Activated CD4-positive, alpha-beta T cell treated with anti-CD3 and anti-CD28 coated beads for 24 hours (primary cell): ENCODE results near the gene CNTN5.

Source experiments
- DNase-seq, 2 donors: peaks; one replicate each; pipeline ENCODE4 v3.0.0-alpha.2; 2020; ENCODE audit warnings: low read depth in 2 of 2

CNTN5 gene

GRCh38 chr11:99513368-99513767, 492.6 kb downstream of the CNTN5 start:
- no peak for DNase-seq

- no peak for DNase-seq
These were observed 498.3 kb downstream of the CNTN5 start for GRCh38 chr11:99519095-99519494.

- no peak for DNase-seq
These were observed 501.9 kb downstream of the CNTN5 start for GRCh38 chr11:99522467-99523173.

- no peak for DNase-seq
These were observed 510.7 kb downstream of the CNTN5 start for GRCh38 chr11:99531468-99531867.

DNA sequence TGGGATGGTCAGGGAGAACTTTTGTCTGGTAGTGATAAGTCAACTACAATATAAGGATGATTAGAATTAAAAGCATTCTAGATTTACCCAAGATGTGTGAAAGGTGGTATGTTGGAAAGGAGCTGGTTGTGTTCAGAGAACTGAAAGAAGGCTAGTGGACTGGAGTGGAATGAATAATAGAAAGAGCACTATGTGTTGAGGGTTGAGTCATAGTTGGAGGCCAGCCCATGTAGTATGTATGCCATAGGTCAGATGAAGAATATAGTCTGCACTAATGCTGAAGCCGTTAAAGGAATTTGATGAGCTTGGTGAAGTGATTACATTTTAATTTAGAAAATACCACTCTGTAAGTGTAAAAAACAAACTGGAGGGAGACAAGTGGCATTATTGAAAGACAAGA, 514.1 kb downstream of the CNTN5 start:
- no peak for DNase-seq

DNA sequence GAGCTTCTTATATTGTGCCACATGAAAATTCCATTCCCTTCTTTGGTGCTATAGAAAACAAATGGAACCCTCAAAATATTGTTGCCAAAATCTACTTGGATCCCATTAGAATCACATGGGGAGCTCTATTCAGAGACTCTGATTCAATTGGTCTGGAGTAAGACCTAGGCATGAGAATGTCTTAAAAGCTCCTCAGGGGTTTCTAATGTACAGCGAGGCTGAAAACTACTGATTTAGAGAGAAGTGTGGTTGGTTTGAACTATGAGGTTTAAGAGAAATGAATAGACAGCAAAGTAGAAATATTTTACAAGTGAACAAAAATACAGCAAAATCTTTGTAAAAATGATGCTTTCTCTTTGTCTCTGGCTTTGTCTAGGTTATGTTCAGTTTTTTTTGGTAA, 514.7 kb downstream of the CNTN5 start:
- DNase-seq: no peak

DNA sequence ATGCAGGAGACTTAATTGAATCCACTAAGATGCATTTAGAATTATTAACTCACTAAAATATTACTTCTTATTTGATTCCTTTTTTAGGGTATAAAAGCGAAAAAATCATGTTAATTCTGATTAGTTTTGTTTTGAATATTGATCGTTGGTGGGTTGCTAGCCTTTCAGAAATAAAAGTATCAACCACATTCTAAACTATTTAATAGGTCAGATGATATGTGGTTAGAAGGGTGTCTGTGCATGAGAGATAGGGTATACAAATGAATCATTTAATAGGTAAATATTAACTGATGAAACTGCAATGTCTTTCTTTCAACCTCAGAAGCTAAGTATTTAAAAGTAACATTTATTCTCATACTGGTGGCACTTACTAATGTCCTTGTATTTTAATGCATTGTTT, 515.1 kb downstream of the CNTN5 start:
- no peak for DNase-seq

- no peak for DNase-seq
These were observed 516.9 kb downstream of the CNTN5 start for GRCh38 chr11:99537681-99538080.

DNA sequence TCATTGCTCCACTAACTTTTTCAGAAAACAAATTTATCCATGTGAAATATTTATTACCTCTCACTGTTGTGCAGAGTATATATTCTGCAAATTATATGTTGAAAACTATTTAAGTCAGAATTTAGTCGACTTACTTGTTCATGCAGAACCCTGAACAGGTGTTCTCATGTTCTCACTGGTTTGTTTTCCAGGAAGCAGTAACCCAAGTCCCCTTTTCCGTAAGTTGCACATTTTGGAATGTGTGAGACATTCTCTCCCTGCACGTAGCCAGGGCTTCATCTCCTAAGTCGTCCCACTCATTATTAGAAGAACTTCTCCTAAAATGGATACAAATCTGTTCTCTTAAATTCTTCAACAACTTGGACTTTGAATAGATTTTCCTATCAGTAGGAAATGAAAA, 524.9 kb downstream of the CNTN5 start:
- DNase-seq: no peak

GRCh38 chr11:99548264-99548663, 527.5 kb downstream of the CNTN5 start:
- no peak for DNase-seq

GRCh38 chr11:99554232-99554903, 533.6 kb downstream of the CNTN5 start:
- no peak for DNase-seq

GRCh38 chr11:99555486-99555885, 534.7 kb downstream of the CNTN5 start:
- no peak for DNase-seq

- DNase-seq: no peak
These were observed 544.6 kb downstream of the CNTN5 start for GRCh38 chr11:99565333-99565732.

DNA sequence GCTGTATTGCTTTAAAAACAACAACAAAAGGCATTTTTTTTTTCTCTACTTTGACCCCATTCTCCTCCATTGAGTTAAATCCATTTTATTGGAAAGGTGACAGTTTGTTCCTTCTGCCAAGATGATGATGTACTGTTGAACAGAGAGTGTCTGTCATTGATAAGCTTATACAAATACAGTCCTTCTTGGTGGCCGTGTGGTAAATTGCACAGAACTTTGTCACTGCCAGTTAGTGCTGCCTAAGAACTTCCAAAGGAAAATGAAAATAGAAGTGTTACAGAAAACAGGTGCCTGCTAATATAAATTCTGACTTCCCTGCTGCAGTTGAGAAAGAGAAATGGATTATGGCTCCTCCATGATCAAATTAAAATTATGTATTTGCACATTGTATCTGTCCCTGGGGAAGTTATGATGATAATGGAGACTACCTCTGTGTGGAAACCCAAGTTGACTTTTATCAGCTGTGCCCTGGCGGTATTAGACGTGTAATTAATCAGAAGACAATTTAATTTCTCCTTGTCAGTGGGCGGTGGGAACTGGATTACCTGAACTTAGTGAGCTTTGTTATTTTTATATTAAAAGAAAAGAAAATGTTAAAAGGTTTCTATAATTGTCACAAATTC, 546.7 kb downstream of the CNTN5 start:
- DNase-seq: no peak

- no peak for DNase-seq
These were observed 548.1 kb downstream of the CNTN5 start for GRCh38 chr11:99568808-99569207.

GRCh38 chr11:99571094-99571493, 550.3 kb downstream of the CNTN5 start:
- no peak for DNase-seq

- no peak for DNase-seq
These were observed 564.1 kb downstream of the CNTN5 start for GRCh38 chr11:99584830-99585229.

DNA sequence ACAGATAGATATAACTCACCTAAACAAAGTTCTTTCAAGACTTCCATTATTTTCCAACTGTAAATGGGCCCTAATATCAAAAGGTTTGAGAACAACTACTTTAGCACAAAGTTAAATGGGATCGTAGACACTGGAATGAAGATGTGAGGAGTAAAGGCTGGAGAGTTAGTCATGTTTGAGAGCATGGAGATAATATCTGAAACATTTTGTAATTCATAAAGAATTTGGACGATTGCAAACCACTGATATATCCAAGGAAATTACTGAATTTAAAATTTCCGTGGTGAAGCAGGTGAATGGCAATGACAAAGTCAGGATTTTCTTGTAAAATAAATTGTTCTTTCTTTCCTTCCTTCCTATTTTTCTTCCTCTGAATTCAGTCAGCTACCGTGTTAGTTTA, 564.9 kb downstream of the CNTN5 start:
- no peak for DNase-seq

DNA sequence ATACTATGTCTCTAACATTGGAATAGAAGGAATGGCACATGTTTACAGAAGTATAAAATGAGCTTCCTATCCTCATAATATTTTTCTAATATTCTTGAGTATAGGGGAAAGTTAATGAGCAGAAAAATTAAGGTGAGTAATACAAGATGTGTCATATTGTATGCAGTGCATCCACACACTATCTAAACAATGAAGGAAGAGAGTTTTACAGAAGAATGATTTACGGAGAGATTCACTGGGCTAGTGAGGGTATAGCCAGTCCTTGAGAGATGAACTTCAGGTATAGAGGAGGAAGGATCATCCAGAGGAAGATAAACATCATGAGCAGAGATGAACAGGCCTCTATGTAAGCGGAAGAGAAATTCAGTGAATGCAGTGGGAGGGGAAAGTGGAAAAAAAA, 569.0 kb downstream of the CNTN5 start:
- no peak for DNase-seq

- DNase-seq: no peak
These were observed 571.5 kb downstream of the CNTN5 start for GRCh38 chr11:99592266-99592665.

- no peak for DNase-seq
These were observed 572.4 kb downstream of the CNTN5 start for GRCh38 chr11:99593197-99593596.

- no peak for DNase-seq
These were observed 580.4 kb downstream of the CNTN5 start for GRCh38 chr11:99601179-99601578.

DNA sequence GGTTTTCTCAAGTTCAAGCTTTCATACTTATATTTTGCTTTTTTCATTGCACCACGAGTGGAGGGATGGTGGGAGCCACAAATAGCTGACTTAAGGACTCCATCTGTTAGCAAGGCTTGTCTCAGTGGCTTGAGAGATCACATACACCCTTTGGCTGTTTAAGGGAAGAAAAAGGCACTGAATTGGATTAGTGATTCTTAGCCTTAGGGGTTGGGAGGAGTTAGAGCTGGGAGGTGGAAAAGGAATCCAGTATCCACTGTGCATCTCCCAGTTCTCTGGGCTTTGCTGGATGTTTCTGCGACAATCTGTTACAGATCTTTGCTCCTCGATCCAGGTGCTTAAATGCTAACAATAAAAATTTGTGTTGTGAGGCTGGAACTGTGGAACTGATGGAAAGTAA, 593.6 kb downstream of the CNTN5 start:
- DNase-seq: no peak
